HS-5 (cell line): Measurements from ENCODE around the gene FCN1.
"Not testable (repeated sequence)": the region's sequence is repeated elsewhere in the genome, so short reads cannot be mapped to it uniquely, and the experiment has no call there.

Experiments used
- DNase-seq: peaks from one replicate; pipeline ENCODE4 v3.0.0-alpha.2; 2012; ENCODE audit warnings: low read depth

The FCN1 gene

DNA sequence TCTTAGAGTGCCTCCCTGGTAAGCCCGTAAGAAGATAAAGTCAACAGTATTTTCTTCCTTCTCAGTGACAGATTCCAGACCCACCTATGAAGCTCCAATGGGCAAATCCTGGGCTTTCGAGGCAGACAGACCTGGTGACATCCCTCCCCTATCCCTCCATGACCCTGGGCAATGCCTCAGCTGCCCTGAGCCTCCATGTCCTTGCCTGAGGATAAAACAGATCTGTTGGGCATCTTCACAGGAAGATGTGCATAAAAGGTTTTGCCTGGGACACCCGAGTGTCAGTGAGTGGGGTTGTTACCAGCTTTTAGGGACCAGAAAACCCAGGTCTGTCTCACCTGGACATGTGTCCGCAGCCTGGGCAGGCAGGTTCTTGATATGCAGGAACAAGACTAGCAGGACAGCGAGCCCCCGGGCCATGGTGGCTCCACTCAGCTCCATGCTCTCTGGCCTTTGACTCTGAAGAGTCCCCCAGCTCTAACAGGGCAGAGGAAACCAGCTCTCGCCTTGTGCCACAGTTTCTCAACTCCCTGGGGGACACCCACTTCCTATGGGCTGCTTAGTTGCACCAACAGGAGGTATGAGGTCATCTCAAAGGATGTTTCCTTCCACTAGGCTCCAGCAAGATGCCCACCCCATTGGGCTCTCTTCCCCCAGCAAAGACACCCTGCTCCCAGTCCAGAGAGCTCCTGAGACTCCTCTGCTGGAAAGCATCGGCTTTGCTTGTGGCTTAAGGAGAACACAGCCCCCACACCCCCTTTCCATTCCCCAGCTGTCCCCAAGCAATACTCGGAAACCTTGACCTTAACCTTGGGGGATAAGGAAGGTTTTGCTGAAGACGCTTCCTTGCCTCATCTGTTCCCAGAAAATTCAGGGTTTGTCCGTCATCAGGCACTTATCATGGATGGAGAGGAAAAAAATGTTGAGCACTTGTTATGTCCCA lies at the start of gene FCN1:
FCN1 (minus strand) TSS at position 482 of the 943 bp plus-strand sequence; CDS start at position 441, 41 bp downstream.
- no peak for DNase-seq

DNA sequence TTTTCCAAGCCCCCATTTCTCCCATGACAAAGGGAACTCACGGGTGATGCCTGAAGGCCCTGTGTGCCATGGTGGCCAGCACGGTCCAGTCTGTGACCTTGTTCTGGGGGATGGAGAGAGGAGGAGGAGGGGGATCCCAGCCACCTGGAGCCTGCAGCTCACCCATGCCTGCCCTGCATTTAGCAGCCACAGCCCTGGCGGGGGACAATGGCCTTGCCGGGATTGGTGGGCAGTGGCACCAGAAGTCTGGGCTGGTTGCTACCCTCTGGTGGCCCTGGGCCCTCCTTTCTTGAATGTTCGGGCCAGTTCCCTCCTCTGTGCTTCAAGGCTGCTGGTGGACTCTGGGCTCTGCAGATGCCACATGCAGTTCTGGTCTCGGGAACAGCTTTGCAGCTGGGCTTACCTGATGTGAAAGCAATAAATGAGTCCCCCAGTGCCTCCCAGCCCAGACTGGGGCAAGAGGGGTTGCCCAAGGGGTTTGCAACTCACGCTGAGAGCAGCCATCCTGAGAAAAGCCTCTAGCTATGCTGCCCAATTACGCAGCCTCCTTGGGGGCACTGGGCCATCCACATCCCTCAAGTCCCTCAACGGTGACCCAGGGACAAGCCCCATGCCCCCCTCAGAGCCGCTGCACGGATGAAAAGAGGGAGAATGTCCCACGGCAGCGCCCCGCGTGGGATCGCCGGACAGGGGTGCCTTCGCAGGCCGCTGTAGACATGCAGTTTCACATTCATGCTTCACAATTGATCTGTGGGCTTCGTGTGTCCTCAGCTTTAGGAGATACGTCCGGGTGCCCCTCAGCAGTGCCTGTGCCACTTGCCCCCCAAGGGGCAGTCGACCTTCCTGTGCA lies 49.2 kb upstream of the FCN1 start:
- DNase-seq = no peak

DNA sequence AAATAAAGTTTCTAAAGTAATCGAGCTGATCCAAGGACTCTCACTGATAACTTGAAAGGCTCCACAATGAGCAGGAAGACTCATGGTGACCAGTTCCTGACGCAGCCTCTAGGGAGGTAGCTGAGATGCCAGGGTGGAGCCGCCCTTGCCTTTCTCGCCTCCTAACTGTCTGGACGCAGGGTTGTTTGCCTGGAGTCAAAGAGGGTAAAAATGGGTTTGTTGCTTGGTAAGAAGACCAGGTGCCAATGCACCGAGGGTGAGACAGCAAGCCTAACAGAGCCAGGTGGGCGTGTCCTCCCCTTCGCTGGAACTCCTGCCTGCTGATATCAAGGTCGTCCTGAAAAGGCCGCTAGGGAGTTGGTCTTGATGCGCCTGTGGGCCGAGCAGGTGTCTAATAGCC lies 48.6 kb upstream of the FCN1 start:
- DNase-seq = no peak

DNA sequence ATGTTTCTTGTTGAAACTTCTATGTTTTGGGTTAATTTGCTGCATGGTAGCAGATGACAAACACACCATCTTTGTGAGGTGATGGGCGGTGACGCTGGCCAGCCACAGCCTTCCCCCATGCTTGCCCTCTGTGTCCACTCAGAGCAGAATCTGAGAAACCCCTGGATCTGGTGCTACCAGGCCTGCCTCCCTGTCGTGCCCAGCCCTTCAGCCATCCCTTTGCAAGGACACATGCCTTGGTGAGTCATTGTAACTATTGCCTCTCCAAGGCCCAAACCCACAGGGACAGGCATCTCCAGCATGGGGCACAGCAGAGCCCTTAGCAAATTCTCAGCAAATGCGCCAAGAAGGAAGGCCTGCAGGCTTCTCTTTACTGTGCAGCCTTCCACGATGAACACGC lies 48.1 kb upstream of the FCN1 start:
- DNase-seq = no peak

DNA sequence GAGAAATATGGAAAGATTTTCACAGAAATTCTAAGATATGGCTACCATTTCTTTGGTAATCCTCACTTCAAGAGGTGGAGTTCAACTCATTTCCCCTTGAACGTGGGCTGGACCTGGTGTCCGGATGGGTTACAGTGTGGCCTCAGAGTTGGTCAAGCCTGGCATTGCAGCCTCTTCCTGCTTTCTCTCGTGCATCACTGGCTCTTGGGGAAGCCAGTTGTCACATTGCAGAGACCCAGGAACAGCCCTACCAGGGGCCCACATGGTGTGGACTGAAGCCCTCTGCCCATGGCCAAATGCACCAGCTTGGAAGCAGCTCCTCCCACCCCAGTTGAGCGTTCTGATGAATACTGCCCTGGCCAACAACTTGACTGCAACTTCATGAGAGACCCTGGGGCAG lies 47.7 kb upstream of the FCN1 start:
- DNase-seq = no peak

DNA sequence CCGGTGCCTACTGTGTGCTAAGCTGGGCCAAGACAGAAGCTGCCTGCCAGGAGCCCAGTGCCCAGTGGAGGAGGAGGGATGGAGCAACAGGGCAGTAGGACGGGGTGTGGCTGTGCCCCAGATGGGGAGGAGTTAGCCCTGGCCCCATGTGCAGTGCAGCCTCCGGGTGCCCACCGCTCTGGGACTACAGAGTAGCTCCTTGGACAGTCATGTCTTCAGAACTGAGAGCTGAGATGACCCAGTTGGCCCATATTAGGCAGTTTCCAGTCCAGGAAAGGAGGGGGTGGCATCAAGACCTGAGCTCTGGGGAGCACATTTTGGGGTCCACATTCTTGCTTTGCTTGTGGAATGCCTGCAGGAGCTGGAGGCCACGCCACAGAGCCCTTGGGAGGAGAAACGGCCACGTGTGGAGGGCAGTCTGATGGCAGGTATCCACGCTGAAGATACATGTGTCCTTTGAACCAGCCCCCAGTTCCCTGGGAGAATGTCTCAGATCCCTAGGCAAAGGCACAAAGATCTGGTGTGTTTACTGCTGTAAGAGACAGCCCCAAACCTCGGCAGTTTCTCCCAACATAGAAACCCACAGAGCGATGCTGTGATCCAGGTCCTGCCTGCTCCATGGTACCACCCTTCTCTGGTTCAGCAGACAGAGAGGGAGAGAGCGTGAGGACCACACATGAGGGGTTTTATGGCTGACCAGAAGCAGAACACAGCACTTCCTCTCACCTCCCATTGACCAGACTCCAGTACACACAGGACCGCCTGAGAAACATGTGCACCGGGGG lies 46.8 kb upstream of the FCN1 start:
- no peak for DNase-seq

DNA sequence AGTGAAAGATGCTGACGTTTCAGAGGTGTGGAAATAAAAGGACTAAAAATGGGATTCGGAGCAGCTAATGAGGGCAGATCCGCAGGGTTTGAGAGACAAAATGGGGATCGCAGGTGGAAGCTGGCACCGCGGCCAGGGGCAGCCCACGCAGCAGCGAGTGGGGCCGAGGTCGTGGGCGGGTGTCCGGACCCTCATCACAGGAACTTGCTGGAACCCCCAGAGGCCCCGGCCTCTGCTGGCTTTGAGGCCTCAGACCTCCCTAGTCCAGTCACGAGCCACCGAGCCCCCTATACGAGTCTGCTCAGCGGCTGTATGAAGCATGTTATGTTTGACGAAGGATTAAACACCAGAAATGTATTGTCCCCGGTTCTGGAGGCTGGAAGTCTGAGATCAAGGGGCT lies 45.8 kb upstream of the FCN1 start:
- no peak for DNase-seq

DNA sequence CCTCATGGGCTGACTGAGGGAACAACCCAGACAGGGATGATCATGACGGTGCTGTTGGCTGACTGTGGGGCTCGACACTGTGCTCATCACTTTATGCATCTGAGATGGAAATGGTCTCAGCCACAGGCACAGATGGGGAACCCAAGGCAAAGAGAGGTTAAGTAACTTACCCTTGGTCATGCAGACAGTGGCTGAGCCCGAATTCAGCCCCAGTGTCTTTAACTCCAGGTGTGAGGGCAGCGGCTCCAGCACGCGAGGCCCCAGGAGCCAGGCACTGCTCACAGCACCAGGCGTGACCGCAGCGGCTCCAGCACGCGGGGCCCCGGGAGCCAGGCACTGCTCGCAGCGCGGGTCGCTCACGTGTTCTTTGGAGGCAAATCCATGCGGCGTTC lies 45.3 kb upstream of the FCN1 start:
- no peak for DNase-seq

DNA sequence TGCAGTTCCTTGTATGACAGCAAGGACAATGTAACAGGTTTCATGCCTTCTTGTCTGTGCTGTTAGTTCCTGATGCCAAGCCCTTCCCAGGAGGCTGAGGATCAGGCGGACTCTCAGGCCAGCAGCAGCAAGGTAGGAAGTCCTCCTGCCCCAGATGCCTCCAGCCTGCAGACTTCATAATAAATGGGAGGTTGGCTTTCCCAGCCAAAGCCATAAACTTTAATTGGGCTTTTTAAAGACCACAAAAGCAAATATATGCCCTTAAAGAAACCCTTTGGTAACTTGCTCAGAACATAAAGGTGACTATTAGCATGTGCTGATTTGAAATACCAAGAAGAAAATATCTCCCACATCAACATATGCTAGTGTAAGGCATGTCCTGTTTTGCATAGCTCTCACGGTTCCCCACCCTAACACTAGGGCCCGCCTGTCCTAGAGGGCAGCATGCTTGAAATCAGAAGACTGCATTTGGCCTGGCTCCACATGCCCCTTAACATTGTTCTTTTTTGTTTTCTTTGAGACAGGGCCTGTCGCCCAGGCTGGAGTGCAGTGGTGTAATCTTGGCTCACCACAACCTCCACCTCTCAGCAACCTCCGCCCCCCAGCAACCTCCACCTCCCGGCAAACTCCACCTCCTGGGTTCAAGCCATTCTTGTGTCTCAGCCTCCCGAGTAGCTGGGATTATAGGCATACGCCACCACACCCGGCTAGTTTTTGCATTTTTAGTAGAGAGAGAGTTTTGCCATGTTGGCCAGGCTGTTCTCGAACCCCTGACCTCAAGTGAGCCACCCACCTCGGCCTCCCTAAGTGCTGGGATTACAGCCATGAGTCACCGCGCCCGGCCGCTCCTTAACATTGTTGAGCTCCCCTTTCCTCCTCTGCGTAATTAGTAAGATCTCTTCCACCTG lies 44.6 kb upstream of the FCN1 start:
- DNase-seq = no peak

DNA sequence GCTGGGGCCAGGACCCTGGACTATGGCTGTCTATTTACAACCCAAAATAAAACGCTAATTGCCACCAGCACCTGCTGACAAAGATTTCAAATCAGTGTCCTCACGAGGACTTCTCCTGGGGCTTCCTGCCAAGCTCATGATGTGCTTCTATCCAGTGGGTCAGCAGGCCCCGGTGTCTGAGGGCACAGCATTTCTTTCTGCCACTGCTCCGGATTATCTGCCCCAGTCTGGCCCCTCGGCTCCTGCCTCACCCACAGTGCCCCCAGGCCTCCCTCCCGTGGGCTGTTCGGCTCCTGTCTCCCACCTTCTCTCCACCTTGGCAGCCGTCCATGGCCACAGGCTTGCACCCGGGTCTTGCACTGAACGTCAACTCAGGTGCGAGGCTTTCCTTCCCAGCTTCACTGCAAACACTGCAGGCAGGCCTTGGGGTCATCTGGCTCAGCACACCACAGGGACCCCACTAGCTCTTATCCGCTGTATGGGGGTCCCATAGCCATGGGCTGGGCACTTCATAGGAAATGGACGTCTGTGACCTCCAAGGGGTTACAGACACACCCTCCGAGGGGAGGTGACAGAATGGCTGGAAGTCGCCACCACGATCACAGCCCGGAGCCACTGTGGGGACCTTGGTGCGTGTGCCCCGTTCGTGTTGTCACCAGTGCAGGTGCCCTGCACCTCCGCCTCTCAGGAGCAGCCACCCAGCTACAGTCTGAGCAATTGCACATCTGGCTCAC lies 43.8 kb upstream of the FCN1 start:
- DNase-seq = no peak

DNA sequence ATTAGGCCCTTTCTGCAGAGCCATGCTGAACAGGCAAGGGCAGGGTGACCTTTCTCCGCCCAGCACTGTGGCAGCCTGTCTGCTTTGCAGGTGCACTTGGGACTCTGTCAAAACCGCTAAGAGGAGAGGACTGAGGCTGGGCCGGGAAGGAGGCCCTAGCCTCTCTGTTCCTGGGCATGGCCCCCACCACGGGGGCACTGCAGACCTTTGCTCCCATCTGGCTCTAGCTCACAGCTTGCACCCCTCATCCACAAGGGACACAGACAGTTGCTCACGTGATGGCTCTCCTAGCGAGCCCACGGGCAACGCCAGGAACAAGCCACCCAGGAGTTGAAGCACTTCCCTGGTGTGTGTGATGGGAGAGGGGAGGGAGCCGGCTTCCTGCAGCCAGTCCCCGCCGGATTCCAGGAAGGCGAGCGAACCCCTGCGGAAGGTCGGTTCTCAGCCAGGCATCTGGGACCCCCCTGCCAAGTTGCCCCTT lies 43.0 kb upstream of the FCN1 start:
- DNase-seq = no peak

DNA sequence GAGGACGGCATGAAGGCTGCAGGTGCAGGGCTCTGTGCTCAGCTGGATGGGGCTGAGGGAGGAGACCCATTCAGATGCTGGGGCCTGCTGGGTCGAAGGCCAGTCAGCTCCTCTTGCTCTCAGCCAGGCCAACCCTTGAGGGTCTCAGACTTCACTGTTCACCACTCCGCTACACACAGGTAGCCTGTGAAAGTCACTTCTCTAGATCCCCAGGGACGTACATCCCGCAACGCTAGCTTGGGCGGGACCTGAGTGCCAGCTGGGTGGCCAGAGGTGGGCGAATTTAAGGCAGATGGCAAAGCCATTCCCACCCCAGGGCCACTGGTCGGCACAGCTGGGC lies 42.2 kb upstream of the FCN1 start:
- no peak for DNase-seq

DNA sequence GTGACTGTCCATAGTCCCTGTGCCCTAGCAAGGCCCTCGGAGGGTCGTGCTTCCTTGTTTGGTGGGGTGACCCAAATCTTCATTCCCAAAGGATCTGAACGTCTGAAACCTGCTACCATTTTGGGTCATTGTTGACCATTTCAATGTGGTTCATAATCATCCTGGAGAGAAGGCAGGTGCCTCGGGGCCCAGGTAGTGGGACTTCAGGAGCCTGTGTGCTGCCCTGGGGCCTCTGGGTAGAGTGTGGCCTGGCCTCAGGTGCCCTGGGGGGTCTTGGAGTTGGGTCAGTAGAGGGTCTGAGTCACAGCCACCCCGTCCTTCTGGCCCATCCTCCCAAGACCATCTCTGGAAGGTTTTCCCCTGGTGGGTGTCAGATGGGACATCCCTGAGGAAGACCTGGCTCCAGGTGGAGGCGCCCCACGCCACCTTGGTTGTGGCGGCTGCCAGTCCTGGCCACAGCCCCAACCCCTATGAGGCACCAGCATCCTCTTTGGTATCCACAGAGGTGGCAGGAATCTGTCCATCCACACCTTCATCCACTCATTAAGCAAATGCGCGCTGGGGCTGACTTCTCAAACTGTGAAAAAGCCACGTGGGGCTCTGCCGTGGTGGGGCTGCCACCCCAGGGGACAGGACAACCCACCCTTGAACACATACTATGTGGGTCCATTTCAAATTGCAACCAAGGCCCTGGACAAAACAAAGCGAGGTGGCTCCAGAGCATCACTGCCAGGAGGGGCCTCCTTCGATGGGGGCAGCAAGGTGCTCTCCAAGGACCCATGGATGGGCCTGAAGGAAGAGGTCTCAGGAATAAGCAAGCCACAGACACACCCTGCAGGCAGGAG lies 41.6 kb upstream of the FCN1 start:
- no peak for DNase-seq

DNA sequence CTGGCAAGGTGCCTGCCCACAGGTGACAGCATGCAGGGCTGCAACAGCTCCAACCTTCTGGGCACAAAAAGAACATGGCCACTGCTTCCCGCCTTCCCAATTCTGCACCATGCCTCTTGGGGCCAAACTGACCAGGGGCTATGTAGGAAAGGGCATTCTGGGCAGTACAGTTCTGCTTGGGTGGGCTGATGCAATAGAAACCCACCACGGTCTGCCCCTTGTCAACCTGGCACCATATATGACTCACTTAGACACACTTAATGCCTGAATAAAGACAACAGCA lies 40.2 kb upstream of the FCN1 start:
- DNase-seq = no peak

DNA sequence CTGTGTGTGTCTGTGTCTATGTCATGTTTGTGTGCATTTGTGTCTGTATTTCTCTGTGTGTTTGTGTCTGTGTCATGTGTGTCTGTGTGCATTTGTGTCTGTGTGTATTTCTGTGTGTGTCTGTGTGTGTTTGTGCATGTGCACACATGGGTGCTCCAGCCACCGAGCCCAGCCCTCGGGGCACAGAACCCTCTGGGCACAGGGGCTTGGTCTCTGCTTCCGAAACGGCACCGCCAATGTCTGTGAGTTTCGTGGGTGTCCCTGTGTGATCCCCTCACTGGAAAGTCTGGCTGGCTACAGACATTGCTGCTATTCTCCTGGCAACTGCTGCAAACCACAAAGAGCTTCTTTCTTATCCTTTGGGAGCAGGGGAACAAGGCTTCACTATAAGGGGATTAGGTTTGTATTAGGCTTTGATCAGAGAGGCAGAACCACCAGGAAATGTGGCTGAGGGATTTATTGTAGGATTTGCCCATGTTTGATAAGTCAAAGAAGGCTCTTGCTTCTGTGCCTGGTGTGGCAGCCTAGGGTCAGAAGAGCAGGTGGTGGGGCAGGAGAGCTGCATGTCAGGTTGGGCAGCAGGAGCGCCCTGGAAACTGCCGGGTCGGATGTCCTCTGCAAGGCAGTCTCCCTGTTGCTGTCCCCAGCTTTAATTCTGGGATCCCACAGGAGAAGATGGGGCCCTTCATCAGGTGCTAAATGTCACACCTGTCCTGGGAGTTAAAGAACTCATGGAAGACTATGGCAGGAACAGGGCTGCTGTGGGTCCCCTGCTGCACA lies 39.6 kb upstream of the FCN1 start:
- no peak for DNase-seq

DNA sequence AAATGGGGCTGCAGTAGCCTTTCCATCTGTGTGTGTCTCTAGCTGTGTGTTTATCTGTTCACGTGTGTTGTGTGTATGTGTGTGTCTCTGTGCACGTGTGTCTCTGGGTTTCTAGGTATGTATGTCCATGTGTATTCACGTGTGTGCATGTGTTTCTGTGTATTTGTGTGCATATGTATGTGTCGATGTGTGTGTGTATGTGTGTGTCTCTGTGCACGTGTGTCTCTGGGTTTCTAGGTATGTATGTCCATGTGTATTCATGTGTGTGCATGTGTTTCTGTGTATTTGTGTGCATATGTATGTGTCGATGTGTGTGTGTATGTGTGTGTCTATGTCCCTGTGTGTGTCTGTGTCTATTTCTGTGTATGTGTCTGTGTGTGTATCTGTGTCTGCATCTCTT lies 38.7 kb upstream of the FCN1 start:
- DNase-seq = not testable (repeated sequence)

DNA sequence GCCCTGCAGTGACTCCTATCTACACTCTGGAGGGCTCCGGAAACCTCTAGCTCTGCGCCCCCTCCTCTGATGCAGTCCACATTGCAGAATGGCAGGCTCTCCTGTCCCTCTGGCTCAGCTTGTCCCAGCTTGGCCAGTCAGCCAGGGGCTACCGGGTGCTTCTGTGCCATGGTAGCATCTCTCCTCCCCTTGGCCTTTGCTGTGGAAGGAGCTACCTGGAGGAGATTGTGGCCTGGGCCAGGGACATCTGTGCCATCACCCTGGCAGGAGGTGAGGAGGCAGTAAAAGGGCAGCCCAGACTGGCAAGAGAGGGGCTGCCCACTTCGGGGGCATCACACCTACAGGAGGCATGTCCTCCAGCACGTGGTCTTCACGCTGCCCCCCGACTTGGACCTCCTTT lies 38.1 kb upstream of the FCN1 start:
- DNase-seq = no peak

DNA sequence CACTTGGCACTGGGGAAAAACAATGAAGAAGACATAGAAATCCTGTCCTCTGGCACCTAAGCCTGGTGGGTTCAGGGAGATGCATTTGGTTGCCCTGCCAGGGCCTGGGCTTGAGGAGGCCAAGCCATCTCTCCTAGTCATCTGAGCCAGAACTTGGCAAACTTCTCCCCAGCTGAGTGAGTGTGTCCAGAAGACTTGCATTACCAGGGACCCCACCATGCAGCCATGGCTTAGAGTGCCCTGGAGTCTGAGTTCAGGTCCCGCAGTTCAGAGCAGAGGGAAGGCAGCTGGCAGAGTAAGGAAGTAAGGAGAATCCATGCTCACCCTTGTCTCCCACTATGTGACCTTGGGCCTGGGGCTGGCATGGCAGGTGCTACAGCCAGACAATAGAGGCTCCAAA lies 37.4 kb upstream of the FCN1 start:
- no peak for DNase-seq

DNA sequence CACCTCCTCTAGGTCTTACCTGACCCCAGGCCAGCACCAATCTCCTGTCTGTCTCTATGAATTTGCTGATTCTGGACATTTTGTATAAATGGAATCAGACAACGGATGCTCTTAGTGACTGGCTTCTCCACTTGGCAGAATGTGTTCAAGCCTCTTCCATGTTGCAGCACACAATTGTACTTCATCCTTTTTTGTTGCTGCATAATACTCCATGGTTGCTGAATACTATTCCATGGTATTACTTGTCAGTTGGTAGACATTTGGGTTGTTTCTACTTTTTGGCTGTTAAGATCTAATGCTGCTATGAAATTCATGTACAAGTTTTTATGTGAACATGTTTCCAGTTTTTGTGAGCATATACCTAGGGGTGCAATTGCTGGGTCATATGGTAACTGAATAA lies 34.3 kb upstream of the FCN1 start:
- DNase-seq = no peak
